ENCODE results near the gene NT5C3B.
"Not testable (repeated sequence)": the region's sequence is repeated elsewhere in the genome, so short reads cannot be mapped to it uniquely, and the experiment has no call there.

NT5C3B gene

DNA sequence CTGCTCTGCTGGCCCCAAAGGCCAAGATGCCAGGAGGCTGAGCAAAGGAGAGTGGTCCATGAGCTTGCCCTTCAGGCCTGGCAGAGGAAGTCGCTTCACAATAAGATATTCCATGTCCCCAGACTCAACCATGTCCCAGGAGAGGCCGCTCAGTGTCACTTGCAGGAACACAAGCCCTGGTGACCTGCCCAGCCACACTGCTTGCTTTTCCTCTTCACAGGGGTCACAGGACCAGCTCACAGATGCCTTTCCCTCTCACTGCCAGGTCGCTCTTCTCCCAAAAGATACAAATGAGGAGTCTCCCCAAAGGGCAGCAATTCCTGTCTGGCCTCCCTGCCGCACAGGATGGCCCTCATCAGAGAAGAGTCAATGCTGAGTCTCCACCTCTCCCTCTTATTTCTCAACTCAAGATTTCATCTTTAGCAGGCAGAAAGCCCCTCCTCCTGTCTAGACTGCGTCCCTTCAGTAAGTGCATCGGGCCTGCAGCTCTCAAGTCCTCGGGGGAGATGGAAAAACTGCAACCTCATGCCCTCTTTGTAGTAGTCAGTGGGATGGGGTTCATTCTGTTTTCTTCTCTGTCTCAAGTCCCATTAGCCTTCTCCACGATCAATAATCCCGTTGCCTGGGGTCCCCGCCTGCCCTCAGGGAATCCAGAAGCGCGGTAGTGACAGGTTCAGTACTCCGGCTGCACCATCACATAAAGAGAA lies 54.5 kb downstream of the NT5C3B start:
- DNase-seq, result no peak

DNA sequence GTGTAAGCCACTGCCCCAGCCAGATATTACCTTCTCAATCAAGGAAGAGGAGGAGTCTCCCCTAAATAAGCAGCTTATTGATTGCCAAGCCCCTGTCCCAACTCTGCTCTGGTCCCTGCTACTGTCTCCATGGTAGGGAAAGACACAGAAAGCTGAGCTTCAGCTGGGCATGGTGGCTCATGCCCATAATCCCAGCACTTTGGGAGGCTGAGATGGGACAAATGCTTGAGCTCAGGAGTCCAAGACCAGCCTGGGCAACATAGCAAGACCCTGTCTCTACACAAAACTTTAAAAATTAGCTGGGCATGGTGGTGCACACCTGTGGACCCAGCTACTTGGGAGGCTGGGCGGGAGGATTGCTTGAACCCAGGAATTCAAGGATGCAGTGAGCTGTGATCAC lies 56.1 kb downstream of the NT5C3B start:
- no peak for DNase-seq

DNA sequence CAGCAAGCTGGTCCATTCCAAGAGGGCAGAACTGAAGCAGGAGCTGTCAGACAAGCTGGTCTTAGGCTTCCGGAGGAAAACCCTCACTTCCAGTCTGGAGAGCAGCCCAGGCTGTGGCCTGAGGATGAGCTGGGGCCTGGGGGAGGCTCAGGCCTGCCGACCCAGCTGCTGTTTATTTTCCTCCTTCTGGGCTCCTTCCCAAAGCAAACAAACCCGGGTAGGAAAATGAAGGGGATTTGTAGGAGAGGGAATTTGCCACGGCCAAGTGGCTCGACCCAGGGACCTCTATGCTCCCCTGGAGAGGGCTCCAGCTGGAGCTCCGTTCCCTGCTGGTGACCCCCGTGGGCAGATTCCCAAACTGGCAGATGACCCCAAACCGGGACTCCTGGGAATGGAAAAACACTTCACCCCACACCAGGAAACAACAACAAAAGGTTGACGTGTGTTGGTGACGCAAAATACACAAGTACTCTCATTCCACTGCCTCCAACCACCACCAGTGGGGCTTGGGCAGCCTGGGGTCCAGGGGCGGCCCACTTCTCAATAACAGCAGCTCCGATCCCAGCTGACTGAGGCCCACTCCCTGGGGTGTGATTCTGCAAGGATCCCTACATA lies 58.4 kb downstream of the NT5C3B start:
- DNase-seq, result no peak

DNA sequence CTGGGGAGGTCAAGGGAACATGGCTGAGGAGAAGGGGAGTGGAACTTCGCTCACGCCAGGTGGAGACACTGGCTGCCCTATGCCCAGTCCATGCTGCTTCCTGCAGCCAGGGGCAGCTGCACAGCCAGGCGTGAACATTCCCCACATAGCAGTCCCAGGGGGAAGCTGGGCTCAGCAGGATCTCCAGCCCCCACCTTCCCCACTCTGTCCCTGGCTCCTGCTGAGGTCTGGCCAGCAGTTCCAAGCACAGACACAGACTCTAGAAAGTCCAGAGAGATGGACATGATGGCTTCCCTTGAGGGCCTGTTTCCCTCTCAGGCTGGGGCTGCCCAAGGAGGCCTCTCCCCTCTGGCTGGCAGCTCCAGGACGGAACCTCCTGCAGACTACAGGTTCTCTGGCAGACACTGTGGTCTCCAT lies 58.9 kb downstream of the NT5C3B start:
- DNase-seq, result no peak

DNA sequence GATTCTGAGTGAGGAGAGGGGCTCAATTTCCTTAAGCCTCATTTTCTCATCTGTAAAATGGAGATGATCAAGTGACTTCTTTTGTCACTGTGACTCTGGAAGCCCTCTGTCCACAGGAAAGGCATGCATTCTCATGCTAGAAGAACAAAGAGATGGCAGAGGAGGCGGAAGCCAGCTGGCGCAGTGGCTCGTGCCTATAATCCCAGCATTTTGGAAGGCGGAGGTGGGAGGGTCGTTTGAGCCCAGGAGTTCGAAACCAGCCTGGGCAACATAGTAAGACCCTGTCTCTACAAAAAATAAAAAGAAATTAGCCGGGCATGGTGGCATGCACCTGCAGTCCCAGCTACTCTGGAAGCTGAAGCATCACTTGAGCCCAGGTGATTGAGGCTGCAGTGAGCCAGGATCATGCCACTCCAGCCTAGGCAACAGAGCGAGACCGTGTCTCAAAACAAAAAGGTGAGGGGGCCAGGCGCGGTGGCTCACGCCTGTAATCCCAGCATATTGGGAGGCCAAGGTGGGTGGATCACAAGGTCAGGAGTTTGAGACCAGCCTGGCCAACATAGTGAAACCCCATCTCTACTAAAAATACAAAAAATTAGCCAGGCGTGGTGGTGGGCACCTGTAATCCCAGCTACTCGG lies 59.7 kb downstream of the NT5C3B start:
- DNase-seq, result not testable (repeated sequence)

DNA sequence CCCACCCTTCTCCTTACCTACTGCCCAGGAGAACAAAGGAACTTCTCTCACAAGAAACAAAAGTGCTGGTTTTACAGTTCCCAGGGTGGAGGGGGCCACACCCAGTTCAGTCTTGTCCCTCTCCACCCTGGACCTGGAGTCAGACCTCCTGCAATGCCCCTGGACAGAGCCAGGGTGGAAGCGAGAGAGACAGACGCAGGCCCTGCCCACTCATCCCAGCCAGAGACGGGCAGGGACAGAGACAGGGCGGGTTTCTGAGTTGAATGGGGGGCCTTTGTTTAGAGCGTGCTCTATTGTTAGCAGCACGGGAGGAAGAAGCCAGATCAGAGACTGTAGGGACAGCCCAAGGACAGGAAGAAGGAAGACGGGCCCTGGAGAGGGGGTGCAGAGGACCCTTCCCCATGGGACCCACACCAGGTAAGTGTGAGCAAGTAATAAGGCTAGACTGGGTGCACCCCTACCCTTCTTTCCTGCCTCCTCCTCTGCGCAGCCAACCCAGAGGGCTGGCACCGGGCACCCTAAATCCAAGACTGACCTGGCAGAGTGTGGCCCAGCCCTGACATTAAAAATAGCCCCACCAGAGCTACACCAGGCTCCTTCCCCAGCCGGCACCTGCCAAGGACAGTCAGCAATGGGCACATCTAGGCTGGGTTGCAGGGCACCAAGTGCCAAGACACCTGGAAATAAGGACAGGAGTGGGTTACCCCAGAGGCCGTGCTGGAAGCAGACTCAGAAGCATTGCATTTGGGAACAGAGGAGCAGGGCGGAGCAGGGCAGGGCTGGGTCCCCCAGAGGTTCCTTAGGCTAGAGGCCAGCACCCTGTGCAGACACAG lies 60.4 kb downstream of the NT5C3B start:
- no peak for DNase-seq
